HEK293 (cell line): ENCODE measurements around the gene GDF9.

Experiments used
- CTCF ChIA-PET: fragments of 350-600 bp; formaldehyde crosslinking; extraction: SDS; loops from one replicate; lab custom pipeline; 2021; ENCODE audit warnings: antibody characterized with exemption; lab: Yijun Ruan, JAX
- POLR2A ChIA-PET: fragments of 300-600 bp; formaldehyde crosslinking; extraction: SDS; loops from one replicate; lab custom pipeline; 2020; ENCODE audit warnings: antibody characterized with exemption, inconsistent platforms; lab: Yijun Ruan, JAX
- H3K27ac ChIP-seq: fragments of 200-500 bp; sonication (Bioruptor generic); 2 replicates; pipeline ENCODE4 v1.5.1; 2014; ENCODE audit warnings: low read depth, low read length, control low read depth, inconsistent platforms; ENCODE audit errors: extremely low read depth
- H3K36me3 ChIP-seq, 2 experiments: fragments of 200-500 bp in 1 of 2; sonication (Bioruptor generic) in 1 of 2; 1 replicate in 1 of 2; 2 replicates in 1 of 2; pipeline ENCODE4 v1.5.1; 2014 to 2017; ENCODE audit warnings: inconsistent platforms in 2 of 2, low read length in 2 of 2; ENCODE audit not compliant: control insufficient read depth in 2 of 2, insufficient read depth in 1 of 2
- H3K4me1 ChIP-seq: fragments of 200-500 bp; sonication (Bioruptor generic); 2 replicates; pipeline ENCODE4 v1.5.1; 2014; ENCODE audit warnings: mild to moderate bottlenecking, low read length, inconsistent platforms; ENCODE audit not compliant: control insufficient read depth, insufficient read depth
- H3K4me3 ChIP-seq: 2 replicates; pipeline ENCODE4 v1.5.1; 2011; ENCODE audit warnings: low read depth, mild to moderate bottlenecking, control low read depth, low read length, moderate library complexity
- H3K9me3 ChIP-seq: fragments of 200-500 bp; sonication (Bioruptor generic); 2 replicates; pipeline ENCODE4 v1.5.1; 2014; ENCODE audit warnings: low read depth, low read length, inconsistent platforms; ENCODE audit not compliant: control insufficient read depth, insufficient read depth
- GFI1B ChIP-seq: fragments of 450-650 bp; formaldehyde crosslinking; IDR thresholded peaks from 2 replicates; pipeline ENCODE4 v1.5.1; 2016; ENCODE audit warnings: missing biosample characterization, missing genetic modification characterization
- KLF10 ChIP-seq: fragments of 450-650 bp; IDR thresholded peaks from 2 replicates; pipeline ENCODE4 v1.5.1; 2018; ENCODE audit warnings: missing biosample characterization, mild to moderate bottlenecking, missing genetic modification characterization
- SP3 ChIP-seq: fragments of 450-650 bp; formaldehyde crosslinking; IDR thresholded peaks from 2 replicates; pipeline ENCODE4 v1.5.1; 2016; ENCODE audit warnings: missing biosample characterization, missing genetic modification characterization
- ZBTB11 ChIP-seq: fragments of 450-650 bp; formaldehyde crosslinking; conservative IDR thresholded peaks from 2 replicates; pipeline ENCODE4 v1.5.1; 2016; ENCODE audit warnings: low read depth, missing biosample characterization, missing genetic modification characterization
- ZNF112 ChIP-seq: fragments of 450-650 bp; formaldehyde crosslinking; IDR thresholded peaks from 2 replicates; pipeline ENCODE4 v1.5.0; 2017; ENCODE audit warnings: missing biosample characterization, missing genetic modification characterization
- ZNF248 ChIP-seq: fragments of 450-650 bp; formaldehyde crosslinking; IDR thresholded peaks from 2 replicates; pipeline ENCODE4 v1.5.1; 2017; ENCODE audit warnings: missing biosample characterization, missing genetic modification characterization
- ZNF26 ChIP-seq: fragments of 450-650 bp; formaldehyde crosslinking; IDR thresholded peaks from 2 replicates; pipeline ENCODE4 v1.5.1; 2016; ENCODE audit warnings: missing biosample characterization, missing genetic modification characterization
- ZNF280C ChIP-seq: fragments of 450-650 bp; formaldehyde crosslinking; IDR thresholded peaks from 2 replicates; pipeline ENCODE4 v1.5.1; 2016; ENCODE audit warnings: missing biosample characterization, missing genetic modification characterization
- ZNF362 ChIP-seq: fragments of 450-650 bp; formaldehyde crosslinking; IDR thresholded peaks from 2 replicates; pipeline ENCODE4 v1.5.1; 2016; ENCODE audit warnings: missing biosample characterization, missing genetic modification characterization
- ZNF366 ChIP-seq: fragments of 450-650 bp; formaldehyde crosslinking; conservative IDR thresholded peaks from 2 replicates; pipeline ENCODE4 v1.5.1; 2016; ENCODE audit warnings: missing biosample characterization, missing genetic modification characterization
- ZNF510 ChIP-seq: fragments of 450-650 bp; formaldehyde crosslinking; IDR thresholded peaks from 2 replicates; pipeline ENCODE4 v1.5.1; 2018; ENCODE audit warnings: mild to moderate bottlenecking, missing genetic modification characterization, missing biosample characterization; ENCODE audit not compliant: insufficient replicate concordance
- ZNF558 ChIP-seq: fragments of 450-650 bp; formaldehyde crosslinking; IDR thresholded peaks from 2 replicates; pipeline ENCODE4 v1.5.1; 2016; ENCODE audit warnings: missing biosample characterization, missing genetic modification characterization
- ZNF626 ChIP-seq: fragments of 450-650 bp; sonication (Bioruptor Pico); formaldehyde crosslinking; IDR thresholded peaks from 2 replicates; pipeline ENCODE4 v1.5.1; 2018; ENCODE audit warnings: missing biosample characterization, missing genetic modification characterization, inconsistent platforms
- ZNF76 ChIP-seq: fragments of 450-650 bp; formaldehyde crosslinking; IDR thresholded peaks from 2 replicates; pipeline ENCODE4; 2016; ENCODE audit warnings: low read depth, missing biosample characterization, missing genetic modification characterization, borderline replicate concordance
- ZNF791 ChIP-seq: fragments of 450-650 bp; formaldehyde crosslinking; IDR thresholded peaks from 2 replicates; pipeline ENCODE4 v1.5.1; 2016; ENCODE audit warnings: missing biosample characterization, missing genetic modification characterization
- ZSCAN16 ChIP-seq: fragments of 450-650 bp; formaldehyde crosslinking; IDR thresholded peaks from 2 replicates; pipeline ENCODE4 v1.5.1; 2016; ENCODE audit warnings: missing biosample characterization, missing genetic modification characterization
- TF ChIP-seq, protein P1 (sequence below): fragments of 450-650 bp; formaldehyde crosslinking; IDR thresholded peaks from 2 replicates; pipeline ENCODE4 v1.5.1; 2017; ENCODE audit warnings: missing biosample characterization, missing genetic modification characterization
- TF ChIP-seq, protein P2 (sequence below): fragments of 450-650 bp; formaldehyde crosslinking; IDR thresholded peaks from 2 replicates; pipeline ENCODE4 v1.5.1; 2016; ENCODE audit warnings: missing biosample characterization, missing genetic modification characterization

Gene GDF9

DNA sequence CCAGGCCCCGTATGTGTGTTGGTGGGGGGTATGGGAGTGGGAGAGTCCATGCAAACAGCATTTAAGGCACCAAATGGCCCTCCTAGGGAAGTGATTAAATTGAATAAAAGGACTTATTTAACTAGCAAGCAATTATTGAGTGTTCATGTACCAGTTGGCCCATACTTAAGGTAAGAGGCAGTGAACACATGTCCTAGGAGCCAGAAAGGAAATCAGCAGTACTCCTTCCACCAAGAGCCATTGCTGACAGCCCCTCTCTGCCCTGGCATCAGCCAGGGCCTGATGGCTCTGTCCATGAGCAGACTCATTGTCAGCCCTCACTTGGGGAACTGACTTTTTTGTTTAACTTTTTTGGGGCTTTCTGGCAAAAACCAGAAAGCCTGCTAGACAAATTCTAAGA, 25.4 kb downstream of the GDF9 start (continued):
- TF ChIP-seq ZNF248 (tag by site-specific recombination), result no peak
- TF ChIP-seq, protein P1, sequence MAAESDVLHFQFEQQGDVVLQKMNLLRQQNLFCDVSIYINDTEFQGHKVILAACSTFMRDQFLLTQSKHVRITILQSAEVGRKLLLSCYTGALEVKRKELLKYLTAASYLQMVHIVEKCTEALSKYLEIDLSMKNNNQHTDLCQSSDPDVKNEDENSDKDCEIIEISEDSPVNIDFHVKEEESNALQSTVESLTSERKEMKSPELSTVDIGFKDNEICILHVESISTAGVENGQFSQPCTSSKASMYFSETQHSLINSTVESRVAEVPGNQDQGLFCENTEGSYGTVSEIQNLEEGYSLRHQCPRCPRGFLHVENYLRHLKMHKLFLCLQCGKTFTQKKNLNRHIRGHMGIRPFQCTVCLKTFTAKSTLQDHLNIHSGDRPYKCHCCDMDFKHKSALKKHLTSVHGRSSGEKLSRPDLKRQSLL, result no peak

GRCh38 chr5:132840313-132840712, 26.0 kb downstream of the GDF9 start:
- POLR2A ChIA-PET, result no interaction called here
- no peak overlapping the region for H3K27ac ChIP-seq
- H3K36me3 ChIP-seq, result no peaks in the 10 kb centered on the region
- H3K9me3 ChIP-seq, result no peaks in the 10 kb centered on the region
- CTCF ChIA-PET, result interaction anchor here (0.7 kb wide), 1 partner anchor 24 kb away, joined by 4 read pairs; no protein-coding TSS in a partner anchor
- no peak overlapping the region for H3K4me3 ChIP-seq
- TF ChIP-seq GFI1B (no peak), ZSCAN16 (tag by site-specific recombination) (no peak), SP3 (tag by site-specific recombination) (no peak), ZNF26 (tag by site-specific recombination) (no peak), KLF10 (tag by site-specific recombination) (no peak), ZNF626 (tag by site-specific recombination) (no peak), ZNF510 (tag by site-specific recombination) (no peak), ZNF558 (tag by site-specific recombination) (no peak)
- TF ChIP-seq, all 188 proteins: peak for 0
- H3K4me1 ChIP-seq, result no peaks in the 10 kb centered on the region

DNA sequence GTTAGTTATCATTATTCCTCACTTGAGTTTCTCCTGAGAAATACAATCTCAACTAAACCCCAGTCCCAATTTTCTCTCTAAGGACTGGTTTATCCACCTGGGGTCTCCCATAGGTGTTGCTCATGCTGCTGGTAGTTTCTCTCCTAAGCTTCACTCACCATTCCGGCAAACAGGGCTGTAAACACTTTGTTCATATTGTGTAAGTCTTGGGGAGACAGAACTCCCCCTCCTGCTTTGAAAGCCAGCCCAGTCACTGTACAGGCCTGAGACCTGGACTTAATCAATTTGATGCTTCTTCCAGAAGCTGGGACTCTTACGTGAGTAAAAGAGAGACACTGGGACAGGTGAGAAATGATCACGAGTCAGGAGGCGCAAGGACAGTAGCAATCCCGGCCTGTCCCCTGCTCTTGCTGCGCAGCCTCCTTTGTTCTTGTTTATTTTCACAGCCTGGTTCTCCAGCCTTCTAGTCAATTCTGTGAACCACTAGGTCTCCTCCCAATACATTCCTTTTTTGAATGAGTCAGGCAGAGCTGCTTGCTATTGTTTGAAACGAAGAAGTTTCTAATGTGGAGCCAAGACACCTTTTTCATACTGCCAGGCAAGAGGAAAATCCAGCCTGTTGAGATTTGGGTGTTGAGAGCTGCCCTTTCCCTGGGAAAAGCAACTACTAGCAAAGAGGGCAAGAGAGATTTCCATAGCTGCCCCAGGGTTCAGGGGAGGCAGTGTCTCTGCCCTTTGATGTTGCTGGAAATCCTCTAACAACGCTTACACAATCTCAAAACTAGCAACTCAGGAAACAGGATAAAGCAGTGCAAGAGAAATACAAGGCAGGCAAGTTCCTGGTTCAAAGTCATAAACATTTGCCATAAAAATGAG, 26.6 kb downstream of the GDF9 start:
- POLR2A ChIA-PET, result interaction anchor here (0.8 kb wide), 1 partner anchor 15 kb away, joined by 3 read pairs; no protein-coding TSS in a partner anchor
- H3K27ac ChIP-seq, result no peak overlapping the region
- no peak for TF ChIP-seq ZNF791 (tag by site-specific recombination)
- TF ChIP-seq ZNF362 (tag by site-specific recombination), result no peak
- TF ChIP-seq, protein P2, sequence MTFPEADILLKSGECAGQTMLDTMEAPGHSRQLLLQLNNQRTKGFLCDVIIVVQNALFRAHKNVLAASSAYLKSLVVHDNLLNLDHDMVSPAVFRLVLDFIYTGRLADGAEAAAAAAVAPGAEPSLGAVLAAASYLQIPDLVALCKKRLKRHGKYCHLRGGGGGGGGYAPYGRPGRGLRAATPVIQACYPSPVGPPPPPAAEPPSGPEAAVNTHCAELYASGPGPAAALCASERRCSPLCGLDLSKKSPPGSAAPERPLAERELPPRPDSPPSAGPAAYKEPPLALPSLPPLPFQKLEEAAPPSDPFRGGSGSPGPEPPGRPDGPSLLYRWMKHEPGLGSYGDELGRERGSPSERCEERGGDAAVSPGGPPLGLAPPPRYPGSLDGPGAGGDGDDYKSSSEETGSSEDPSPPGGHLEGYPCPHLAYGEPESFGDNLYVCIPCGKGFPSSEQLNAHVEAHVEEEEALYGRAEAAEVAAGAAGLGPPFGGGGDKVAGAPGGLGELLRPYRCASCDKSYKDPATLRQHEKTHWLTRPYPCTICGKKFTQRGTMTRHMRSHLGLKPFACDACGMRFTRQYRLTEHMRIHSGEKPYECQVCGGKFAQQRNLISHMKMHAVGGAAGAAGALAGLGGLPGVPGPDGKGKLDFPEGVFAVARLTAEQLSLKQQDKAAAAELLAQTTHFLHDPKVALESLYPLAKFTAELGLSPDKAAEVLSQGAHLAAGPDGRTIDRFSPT (tag by site-specific recombination), result no peak
- no peak for TF ChIP-seq ZNF112 (tag by site-specific recombination)
- no peak for TF ChIP-seq ZNF280C
- no peak for TF ChIP-seq ZNF366 (tag by site-specific recombination)
- no peak for TF ChIP-seq ZNF76 (tag by site-specific recombination)
- no peak for TF ChIP-seq ZBTB11

More for the DNA sequence above, 26.6 kb downstream of the GDF9 start:
- Histone ChIP-seq H3K4me1 (no peaks in the 10 kb centered on the region), H3K4me3 (no peak overlapping the region), H3K9me3 (no peaks in the 10 kb centered on the region), H3K36me3 (no peaks in the 10 kb centered on the region)
- CTCF ChIA-PET, result interaction anchor here (0.6 to 1.0 kb wide), 3 partner anchors 10 to 25 kb away, joined by 3 to 4 read pairs (median 3); no protein-coding TSS in a partner anchor
